Kidney epithelial cell (primary cell): ENCODE measurements around the gene RIMS1. TPM values are rescaled to one million over a fixed set of nuclear protein-coding genes. Genes with fewer than 3 reads are reported as not detected.

Experiments
- DNase-seq: peaks from one replicate; pipeline ENCODE4 v3.0.0-alpha.2; 2010; ENCODE audit warnings: low read depth
- H3K27me3 ChIP-seq: 2 replicates; pipeline ENCODE4 v1.6.0; 2011; ENCODE audit warnings: low read length; ENCODE audit not compliant: control insufficient read depth, insufficient read depth
- H3K36me3 ChIP-seq: 2 replicates; pipeline ENCODE4 v1.5.1; 2011; ENCODE audit warnings: low read length; ENCODE audit not compliant: control insufficient read depth, insufficient read depth
- H3K4me3 ChIP-seq: 2 replicates; pipeline ENCODE4 v1.5.1; 2011; ENCODE audit warnings: low read depth, mild to moderate bottlenecking, control low read depth, low read length
- CTCF ChIP-seq: IDR thresholded peaks from 2 replicates; pipeline ENCODE4 v1.5.1; 2011; ENCODE audit warnings: mild to moderate bottlenecking, moderate library complexity, low read length, control low read depth, inconsistent platforms; ENCODE audit not compliant: insufficient read depth, poor library complexity, severe bottlenecking
- total RNA-seq: library from RNA; depleted of rRNA; stranded (reverse); fragments of >200 nt; gene quantifications from 2 replicates; pipeline ENCODE4 v1.2.3, GENCODE V29; 2015

Gene RIMS1
- total RNA-seq, 1 donor from 2014 or later, result 0.38 TPM

GRCh38 chr6:72386324-72386723 is 500.0 kb downstream of the RIMS1 start:
- H3K27me3 ChIP-seq, result no peaks in the 10 kb centered on the region
- DNase-seq, result no peak
- H3K36me3 ChIP-seq, result no peaks in the 10 kb centered on the region
- H3K4me3 ChIP-seq, result no peak overlapping the region
- no peak for TF ChIP-seq CTCF

DNA sequence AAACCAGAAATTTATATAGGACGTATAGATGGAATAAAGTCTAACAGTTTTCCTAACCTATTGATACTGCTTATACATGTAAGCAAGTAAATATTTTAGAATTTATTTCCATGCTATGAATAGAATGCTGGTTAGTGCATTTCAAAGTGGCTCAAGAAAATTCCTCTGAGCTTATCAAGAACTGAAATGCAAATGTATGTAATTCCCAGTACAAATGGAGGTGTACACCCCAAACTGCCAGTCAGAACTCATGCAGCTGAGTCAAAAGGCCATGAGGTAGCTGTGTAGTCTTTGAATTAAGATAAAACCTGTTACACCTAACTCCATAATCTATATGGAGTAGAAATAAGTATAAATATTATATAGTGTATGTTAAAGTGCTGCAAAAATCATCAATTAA is 503.3 kb downstream of the RIMS1 start:
- no peak for DNase-seq
- Histone ChIP-seq H3K27me3 (no peaks in the 10 kb centered on the region), H3K36me3 (no peaks in the 10 kb centered on the region), H3K4me3 (no peak overlapping the region)
- TF ChIP-seq CTCF, result no peak

GRCh38 chr6:72390548-72390947 is 504.2 kb downstream of the RIMS1 start:
- H3K4me3 ChIP-seq, result no peak overlapping the region
- no peak for TF ChIP-seq CTCF
- no peaks in the 10 kb centered on the region for H3K27me3 ChIP-seq
- H3K36me3 ChIP-seq, result no peaks in the 10 kb centered on the region
- DNase-seq, result no peak

GRCh38 chr6:72401865-72402264 is 515.5 kb downstream of the RIMS1 start:
- TF ChIP-seq CTCF, result no peak
- Histone ChIP-seq H3K27me3 (no peaks in the 10 kb centered on the region), H3K36me3 (no peaks in the 10 kb centered on the region), H3K4me3 (no peak overlapping the region)
- no peak for DNase-seq

GRCh38 chr6:72403413-72403812 is 517.1 kb downstream of the RIMS1 start:
- TF ChIP-seq CTCF, result no peak
- Histone ChIP-seq H3K27me3 (no peaks in the 10 kb centered on the region), H3K36me3 (no peaks in the 10 kb centered on the region), H3K4me3 (no peak overlapping the region)
- no peak for DNase-seq

DNA sequence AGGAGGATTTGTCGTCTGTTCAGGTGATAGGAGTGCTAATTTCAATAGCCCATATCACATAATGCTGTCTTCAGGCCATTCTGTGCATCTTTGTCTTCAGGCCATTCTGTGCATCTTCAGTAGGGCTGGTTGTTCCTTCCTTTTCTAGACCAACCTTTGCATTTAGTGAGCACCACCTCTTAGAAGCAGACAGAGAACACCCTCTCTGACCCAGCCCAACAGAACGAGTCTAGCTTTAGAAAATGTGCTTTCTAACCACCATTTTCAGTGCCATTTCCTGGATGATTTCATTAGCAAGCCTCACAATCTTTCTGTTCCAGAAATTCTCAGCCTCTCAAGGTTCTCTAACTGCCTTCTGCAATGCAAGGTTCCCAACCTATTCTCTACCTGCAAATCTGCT is 520.2 kb downstream of the RIMS1 start:
- no peak overlapping the region for H3K4me3 ChIP-seq
- H3K27me3 ChIP-seq, result no peaks in the 10 kb centered on the region
- no peaks in the 10 kb centered on the region for H3K36me3 ChIP-seq
- TF ChIP-seq CTCF, result no peak
- no peak for DNase-seq
